Mucosa of descending colon (tissue), 3 donors: ENCODE measurements around the gene JAM3. TPM values are rescaled to one million over a fixed set of nuclear protein-coding genes. Genes with fewer than 3 reads are reported as not detected.
"Not testable (repeated sequence)": the region's sequence is repeated elsewhere in the genome, so short reads cannot be mapped to it uniquely, and the experiment has no call there.

Source experiments
- ATAC-seq: fragments of 200-7000 bp; cut with Tn5 transposase; one replicate; pipeline ENCODE4 v1.9.1; 2020; ENCODE audit warnings: mild to moderate bottlenecking, moderate library complexity
- DNase-seq, 3 donors: peaks; one replicate each; pipeline ENCODE4 v3.0.0-alpha.2; 2020
- H3K36me3 ChIP-seq: fragments of 200-600 bp; one replicate; pipeline ENCODE4 v1.8.0; 2021; ENCODE audit warnings: low read depth, mild to moderate bottlenecking
- H3K4me1 ChIP-seq: fragments of 200-600 bp; one replicate; pipeline ENCODE4 v1.8.0; 2021; ENCODE audit warnings: low read depth, mild to moderate bottlenecking
- H3K4me3 ChIP-seq: fragments of 200-600 bp; one replicate; pipeline ENCODE4 v1.8.0; 2021; ENCODE audit warnings: mild to moderate bottlenecking
- H3K9me3 ChIP-seq: fragments of 200-600 bp; one replicate; pipeline ENCODE4 v1.8.0; 2021; ENCODE audit warnings: mild to moderate bottlenecking
- intact Hi-C, 2 donors: fragments of 100-400 bp; cut with DNase I in 1 of 2; cut with micrococcal nuclease in 1 of 2; formaldehyde crosslinking; loops; one replicate each; pipeline versions ENCODE4 v1.11.0 to v1.11.1; 2022; cut with DNase I, micrococcal nuclease
- total RNA-seq, 3 donors: library from RNA; stranded (reverse); fragmentation: NEBNext Ultra II Directional in 2 of 3; extraction: Animal tissue kit (Norgen Biotek cat#: 25700) in 2 of 3; gene quantifications; one replicate each; pipeline versions ENCODE4 v1.2.1 to v1.2.4, GENCODE V29; 2021 to 2023
- TF ChIP-seq, protein P1 (sequence below): fragments of 200-600 bp; IDR thresholded peaks from one replicate; pipeline ENCODE4 v1.8.0; 2022; ENCODE audit warnings: antibody characterized with exemption, mild to moderate bottlenecking
- donor health status: DM: no; HTN: no; CAD: no; lungs with moderate emphysema.
- donor health status: DM: no; HTN: no; CAD: no.
- donor health status: DM: no; HTN: yes; CAD: no.

JAM3 gene
- total RNA-seq, 3 donors from 2014 or later, result 5.4 to 62.7 (median 5.5) TPM

- DNase-seq (no peak), ATAC-seq (no peak)
- TF ChIP-seq, protein P1, sequence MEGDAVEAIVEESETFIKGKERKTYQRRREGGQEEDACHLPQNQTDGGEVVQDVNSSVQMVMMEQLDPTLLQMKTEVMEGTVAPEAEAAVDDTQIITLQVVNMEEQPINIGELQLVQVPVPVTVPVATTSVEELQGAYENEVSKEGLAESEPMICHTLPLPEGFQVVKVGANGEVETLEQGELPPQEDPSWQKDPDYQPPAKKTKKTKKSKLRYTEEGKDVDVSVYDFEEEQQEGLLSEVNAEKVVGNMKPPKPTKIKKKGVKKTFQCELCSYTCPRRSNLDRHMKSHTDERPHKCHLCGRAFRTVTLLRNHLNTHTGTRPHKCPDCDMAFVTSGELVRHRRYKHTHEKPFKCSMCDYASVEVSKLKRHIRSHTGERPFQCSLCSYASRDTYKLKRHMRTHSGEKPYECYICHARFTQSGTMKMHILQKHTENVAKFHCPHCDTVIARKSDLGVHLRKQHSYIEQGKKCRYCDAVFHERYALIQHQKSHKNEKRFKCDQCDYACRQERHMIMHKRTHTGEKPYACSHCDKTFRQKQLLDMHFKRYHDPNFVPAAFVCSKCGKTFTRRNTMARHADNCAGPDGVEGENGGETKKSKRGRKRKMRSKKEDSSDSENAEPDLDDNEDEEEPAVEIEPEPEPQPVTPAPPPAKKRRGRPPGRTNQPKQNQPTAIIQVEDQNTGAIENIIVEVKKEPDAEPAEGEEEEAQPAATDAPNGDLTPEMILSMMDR, result no peak
- Histone ChIP-seq H3K4me3 (no peak overlapping the region), H3K36me3 (no peaks in the 10 kb centered on the region), H3K4me1 (no peaks in the 10 kb centered on the region), H3K9me3 (no peaks in the 10 kb centered on the region)
- intact Hi-C loops, result no loop called here
These were observed 4.0 kb downstream of the JAM3 start for GRCh38 chr11:134072844-134073243.

DNA sequence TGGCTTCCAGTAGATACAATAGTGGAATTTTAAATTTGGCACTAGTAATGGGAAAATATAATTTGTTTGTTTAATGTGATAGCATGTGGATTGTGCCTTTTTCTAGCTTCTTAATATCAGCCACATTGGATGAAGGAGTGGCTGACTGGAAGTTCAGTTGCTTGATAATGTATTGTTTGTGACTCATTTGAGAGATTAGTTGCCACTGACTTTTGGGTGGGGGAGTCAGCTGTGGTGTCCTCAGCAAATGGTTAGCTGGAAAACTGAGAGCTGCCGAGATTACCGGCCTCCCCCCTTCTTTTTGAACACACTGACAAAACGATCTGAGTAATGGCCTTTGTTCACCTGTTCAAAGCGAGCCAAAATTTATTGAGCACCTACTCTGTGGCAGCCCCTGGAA lies 5.5 kb downstream of the JAM3 start:
- Histone ChIP-seq H3K36me3 (no peaks in the 10 kb centered on the region), H3K4me1 (no peaks in the 10 kb centered on the region), H3K4me3 (no peak overlapping the region), H3K9me3 (no peaks in the 10 kb centered on the region)
- intact Hi-C loops, result no loop called here
- DNase-seq (no peak), ATAC-seq (no peak)
- TF ChIP-seq, protein P1, result no peak

- ATAC-seq (no peak), DNase-seq (no peak)
- H3K4me3 ChIP-seq, result no peak overlapping the region
- no peaks in the 10 kb centered on the region for H3K4me1 ChIP-seq
- no peaks in the 10 kb centered on the region for H3K36me3 ChIP-seq
- TF ChIP-seq, protein P1, result no peak
- intact Hi-C loops, result no loop called here
- H3K9me3 ChIP-seq, result no peaks in the 10 kb centered on the region
These were observed 5.9 kb downstream of the JAM3 start for GRCh38 chr11:134074766-134075165.

DNA sequence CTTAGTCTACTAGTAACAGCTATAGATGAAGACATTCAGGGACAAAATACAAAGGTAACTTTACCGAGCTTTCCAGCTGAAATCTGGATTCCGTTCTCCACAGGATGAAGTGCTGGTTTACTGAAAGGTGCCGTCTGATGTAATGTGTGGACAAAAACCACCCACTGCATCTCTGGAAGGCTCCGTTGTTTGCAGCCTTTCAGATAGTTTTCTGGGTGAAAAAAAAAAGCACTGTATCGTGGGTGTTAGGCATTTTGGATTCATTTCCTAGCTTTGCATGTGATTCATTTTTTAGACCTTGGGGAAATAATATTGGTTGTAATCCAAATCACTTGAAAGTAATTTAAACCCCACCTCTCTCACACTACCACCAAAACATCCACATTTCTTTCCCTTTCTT lies 10.4 kb downstream of the JAM3 start:
- Histone ChIP-seq H3K4me3 (no peak overlapping the region), H3K4me1 (no peaks in the 10 kb centered on the region)

DNA sequence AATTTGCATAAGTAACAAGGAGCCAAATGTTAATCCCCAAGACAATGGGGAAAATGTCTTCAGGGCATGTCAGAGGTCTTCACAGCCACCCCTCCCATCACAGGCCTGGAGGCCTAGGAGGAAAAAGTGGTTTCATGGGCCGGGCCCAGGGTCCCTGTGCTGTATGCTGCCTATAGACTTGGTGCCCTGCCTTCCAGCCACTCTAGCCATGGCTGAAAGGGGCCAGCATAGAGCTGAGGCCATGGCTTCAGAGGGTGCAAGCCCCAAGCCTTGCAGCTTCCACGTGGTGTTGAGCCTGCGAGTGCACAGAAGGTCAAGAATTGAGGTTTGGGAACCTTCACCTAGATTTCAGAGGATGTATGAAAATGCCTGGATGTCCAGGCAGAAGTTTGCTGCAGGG lies 12.4 kb downstream of the JAM3 start:
- H3K4me3 ChIP-seq, H3K9me3 ChIP-seq, H3K36me3 ChIP-seq, H3K4me1 ChIP-seq, DNase-seq, intact Hi-C loops, ATAC-seq: not testable (repeated sequence)

More for the DNA sequence above, 10.4 kb downstream of the JAM3 start:
- H3K9me3 ChIP-seq, result peaks cover 3% of the 10 kb centered on the region
- DNase-seq (no peak), ATAC-seq (no peak)
- TF ChIP-seq, protein P1, result no peak
- no peaks in the 10 kb centered on the region for H3K36me3 ChIP-seq
- intact Hi-C loops, result no loop called here

DNA sequence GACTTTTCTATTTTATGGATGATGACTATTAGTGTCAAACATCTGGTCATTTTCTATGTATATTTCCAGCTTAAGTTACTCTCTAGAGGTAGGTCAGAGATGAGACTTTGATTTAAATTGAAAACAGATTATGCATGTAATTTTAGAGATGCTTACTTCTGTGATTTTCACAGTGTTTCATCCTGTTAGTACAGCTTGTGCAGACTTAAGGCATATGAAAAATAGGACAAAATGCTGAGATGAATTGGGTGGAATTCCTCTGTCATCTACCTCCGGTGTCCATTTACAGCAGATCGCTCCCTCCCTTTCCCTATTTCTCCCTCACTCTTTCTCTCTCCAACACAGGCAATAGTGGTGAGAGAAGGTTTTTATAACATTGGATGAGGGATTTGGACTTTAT lies 14.1 kb downstream of the JAM3 start:
- no peak for ATAC-seq
- intact Hi-C loops, result no loop called here

More for the DNA sequence above, 14.1 kb downstream of the JAM3 start:
- DNase-seq, result no peak
- Histone ChIP-seq H3K4me3 (no peak overlapping the region), H3K9me3 (peaks cover 3% of the 10 kb centered on the region), H3K36me3 (no peaks in the 10 kb centered on the region), H3K4me1 (no peaks in the 10 kb centered on the region)
- TF ChIP-seq, protein P1, result no peak
